Epithelial cell of esophagus (primary cell): ENCODE measurements around the gene SPANXN4.

Source experiments
- DNase-seq: peaks from one replicate; pipeline ENCODE4 v3.0.0; 2010; ENCODE audit warnings: low read depth
- H3K4me3 ChIP-seq: 2 replicates; pipeline ENCODE4 v1.5.1; 2011; ENCODE audit warnings: mild to moderate bottlenecking, low read length, control low read depth
- CTCF ChIP-seq: IDR thresholded peaks from 2 replicates; pipeline ENCODE4 v1.5.1; 2011; ENCODE audit warnings: low read depth, mild to moderate bottlenecking, low read length, control low read depth, inconsistent platforms; ENCODE audit not compliant: insufficient read depth; ENCODE audit errors: missing control alignments

The SPANXN4 gene, protein sequence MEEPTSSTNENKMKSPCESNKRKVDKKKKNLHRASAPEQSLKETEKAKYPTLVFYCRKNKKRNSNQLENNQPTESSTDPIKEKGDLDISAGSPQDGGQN

DNA sequence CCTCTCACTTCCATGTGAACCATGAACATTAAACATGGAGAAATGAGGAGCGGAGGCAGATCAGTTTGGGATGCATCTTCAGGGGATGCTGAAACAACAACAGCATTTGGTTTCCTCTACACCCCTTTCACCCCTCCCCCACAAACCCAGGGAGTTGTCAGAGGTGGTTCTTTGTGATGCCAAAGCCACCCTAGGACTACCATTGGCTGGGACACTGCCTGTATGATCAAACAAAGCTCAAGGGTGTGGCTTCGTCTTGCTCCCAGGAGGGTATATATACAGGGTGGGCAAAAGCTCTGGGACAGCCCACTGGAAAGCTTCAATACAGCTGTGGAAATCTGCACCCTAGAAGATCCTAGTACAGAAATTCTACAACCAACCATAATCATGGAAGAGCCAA lies at the start of gene SPANXN4:
Gene SPANXN4 (plus strand): TSS at position 301 of the 400 bp plus-strand sequence. CDS start 87 bp downstream, at position 388.
- H3K4me3 ChIP-seq = no peak within 1 kb of the TSS
- no peak for TF ChIP-seq CTCF
- no peak for DNase-seq

- H3K4me3 ChIP-seq = no peak overlapping the region
- no peak for DNase-seq
- TF ChIP-seq CTCF = no peak
These were observed 48.4 kb upstream of the SPANXN4 start for GRCh38 chrX:142977128-142977914.

DNA sequence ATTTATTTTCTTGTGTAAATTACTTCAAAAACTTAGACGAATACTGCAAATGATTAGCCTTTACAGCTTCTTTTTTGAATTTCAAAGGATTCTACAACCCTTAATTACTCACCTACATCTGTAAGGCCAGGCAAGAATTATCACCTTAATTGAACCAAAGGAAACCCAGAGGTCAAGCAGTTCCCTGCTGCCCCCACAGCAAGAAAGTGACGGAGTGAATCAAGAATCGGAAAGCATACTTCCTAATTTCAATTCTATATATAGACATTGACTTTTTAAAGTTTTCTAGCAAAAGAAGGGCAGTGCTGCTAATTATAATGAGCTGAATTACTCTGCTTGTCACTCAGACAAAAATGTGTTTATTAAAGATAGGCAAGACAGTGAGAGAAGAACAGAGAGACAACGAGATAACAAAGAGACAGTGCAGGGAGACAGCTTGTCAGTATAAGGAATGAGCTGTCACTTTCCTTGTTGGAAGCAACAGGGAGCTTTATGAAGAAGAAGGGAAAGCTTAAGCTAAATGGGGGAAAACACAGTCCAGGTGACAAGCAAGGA lies 47.5 kb upstream of the SPANXN4 start:
- TF ChIP-seq CTCF = no peak
- no peak for DNase-seq
- H3K4me3 ChIP-seq = no peak overlapping the region

DNA sequence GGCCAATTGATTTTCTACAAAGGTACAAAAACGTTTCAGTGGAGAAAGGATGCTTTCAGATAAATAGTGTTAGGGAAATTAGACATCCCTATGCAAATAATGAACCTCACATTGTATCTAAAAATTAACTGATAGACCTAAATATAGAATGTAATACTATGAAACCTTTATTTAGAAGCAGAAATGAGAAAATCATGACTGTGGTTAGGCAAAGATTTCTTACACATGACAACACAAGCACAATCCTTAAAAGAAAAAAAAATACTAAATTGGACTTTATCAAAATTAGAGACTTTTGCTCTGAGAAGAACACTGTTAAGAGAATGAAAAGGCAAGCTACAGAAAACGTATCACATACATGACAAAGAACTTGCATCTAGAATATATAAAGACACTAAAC lies 43.0 kb upstream of the SPANXN4 start:
- DNase-seq = no peak
- TF ChIP-seq CTCF = no peak
- H3K4me3 ChIP-seq = no peak overlapping the region

DNA sequence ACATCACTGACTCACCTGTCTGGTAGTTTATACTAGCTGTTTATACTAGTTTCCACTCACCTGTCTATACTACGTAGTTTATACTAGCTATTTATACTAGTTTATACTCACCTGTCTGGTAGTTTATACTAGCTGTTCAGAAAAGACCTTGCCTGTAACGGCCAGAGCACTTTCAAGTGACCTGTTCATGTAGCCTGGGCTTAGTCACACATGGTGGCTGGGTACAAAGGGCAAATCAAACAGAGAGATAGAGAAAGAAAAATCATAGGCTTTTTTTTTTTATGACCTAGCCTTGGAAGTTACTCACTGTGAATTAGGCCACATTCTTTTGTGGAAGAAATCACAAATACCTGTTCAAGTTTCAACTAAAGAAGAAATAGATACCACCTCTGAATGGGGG lies 30.7 kb upstream of the SPANXN4 start:
- TF ChIP-seq CTCF = no peak
- no peak overlapping the region for H3K4me3 ChIP-seq
- DNase-seq = no peak

GRCh38 chrX:142998447-142999198 lies 27.1 kb upstream of the SPANXN4 start:
- no peak for TF ChIP-seq CTCF
- no peak overlapping the region for H3K4me3 ChIP-seq
- no peak for DNase-seq
